HUES48 (cell line): ENCODE data around the gene PCMTD2.
"Not testable (repeated sequence)": the region's sequence is repeated elsewhere in the genome, so short reads cannot be mapped to it uniquely, and the experiment has no call there.

ENCODE experiments used
- H3K27ac ChIP-seq: one replicate; pipeline ENCODE4 v1.7.0; 2013; ENCODE audit warnings: low read depth, low read length, inconsistent platforms
- H3K27me3 ChIP-seq: 2 replicates; pipeline ENCODE4 v1.6.1; 2013; ENCODE audit warnings: mild to moderate bottlenecking, low read length; ENCODE audit not compliant: control insufficient read depth, insufficient read depth
- H3K36me3 ChIP-seq: 2 replicates; pipeline ENCODE4 v1.6.1; 2013; ENCODE audit warnings: low read length; ENCODE audit not compliant: control insufficient read depth, insufficient read depth
- H3K4me1 ChIP-seq: 2 replicates; pipeline ENCODE4 v1.6.1; 2013; ENCODE audit warnings: mild to moderate bottlenecking, low read length; ENCODE audit not compliant: control insufficient read depth, insufficient read depth
- H3K4me3 ChIP-seq: 2 replicates; pipeline ENCODE4 v1.5.1; 2013; ENCODE audit warnings: mild to moderate bottlenecking, low read depth, low read length
- H3K9ac ChIP-seq: 2 replicates; pipeline ENCODE4 v1.6.1; 2013; ENCODE audit warnings: mild to moderate bottlenecking, low read depth, low read length, moderate library complexity
- H3K9me3 ChIP-seq: 2 replicates; pipeline ENCODE4 v1.6.1; 2013; ENCODE audit warnings: low read length; ENCODE audit not compliant: control insufficient read depth, insufficient read depth

PCMTD2 gene

GRCh38 chr20:64280460-64280843, 24.9 kb downstream of the PCMTD2 start:
- no peaks in the 10 kb centered on the region for H3K36me3 ChIP-seq
- no peaks in the 10 kb centered on the region for H3K27me3 ChIP-seq
- H3K27ac ChIP-seq: no peak overlapping the region
- H3K4me1 ChIP-seq: no peaks in the 10 kb centered on the region
- peaks cover 31% of the 10 kb centered on the region for H3K9me3 ChIP-seq
- no peak overlapping the region for H3K9ac ChIP-seq
- H3K4me3 ChIP-seq: no peak overlapping the region

- H3K27me3 ChIP-seq: no peaks in the 10 kb centered on the region
- H3K27ac ChIP-seq: no peak overlapping the region
- H3K36me3 ChIP-seq: no peaks in the 10 kb centered on the region
- peaks cover 31% of the 10 kb centered on the region for H3K9me3 ChIP-seq
- H3K4me1 ChIP-seq: no peaks in the 10 kb centered on the region
- H3K9ac ChIP-seq: no peak overlapping the region
- no peak overlapping the region for H3K4me3 ChIP-seq
Observed at GRCh38 chr20:64283646-64284045, 28.1 kb downstream of the PCMTD2 start.

GRCh38 chr20:64285579-64286446, 30.3 kb downstream of the PCMTD2 start:
- not testable (repeated sequence) for H3K4me3 ChIP-seq, H3K9ac ChIP-seq, H3K27me3 ChIP-seq, H3K27ac ChIP-seq, H3K36me3 ChIP-seq, H3K4me1 ChIP-seq
- peaks cover 31% of the 10 kb centered on the region for H3K9me3 ChIP-seq

GRCh38 chr20:64286447-64287263, 31.1 kb downstream of the PCMTD2 start:
- H3K27me3 ChIP-seq, H3K27ac ChIP-seq, H3K4me1 ChIP-seq, H3K4me3 ChIP-seq, H3K9ac ChIP-seq, H3K36me3 ChIP-seq: not testable (repeated sequence)
- peaks cover 31% of the 10 kb centered on the region for H3K9me3 ChIP-seq

- H3K9me3 ChIP-seq: peaks cover 30% of the 10 kb centered on the region
- H3K27ac ChIP-seq, H3K9ac ChIP-seq, H3K4me1 ChIP-seq, H3K36me3 ChIP-seq, H3K4me3 ChIP-seq, H3K27me3 ChIP-seq: not testable (repeated sequence)
Observed at GRCh38 chr20:64287264-64287590, 31.7 kb downstream of the PCMTD2 start.

- not testable (repeated sequence) for H3K4me3 ChIP-seq, H3K9ac ChIP-seq, H3K4me1 ChIP-seq, H3K27me3 ChIP-seq, H3K36me3 ChIP-seq, H3K9me3 ChIP-seq, H3K27ac ChIP-seq
Observed at GRCh38 chr20:64292167-64292566, 36.6 kb downstream of the PCMTD2 start.

- not testable (repeated sequence) for H3K36me3 ChIP-seq, H3K9me3 ChIP-seq, H3K4me3 ChIP-seq, H3K27me3 ChIP-seq, H3K4me1 ChIP-seq, H3K27ac ChIP-seq, H3K9ac ChIP-seq
Observed at GRCh38 chr20:64303086-64303485, 47.5 kb downstream of the PCMTD2 start.

GRCh38 chr20:64313761-64314160, 58.2 kb downstream of the PCMTD2 start:
- H3K36me3 ChIP-seq, H3K9ac ChIP-seq, H3K4me3 ChIP-seq, H3K4me1 ChIP-seq, H3K9me3 ChIP-seq, H3K27ac ChIP-seq: not testable (repeated sequence)
- peaks cover 19% of the 10 kb centered on the region for H3K27me3 ChIP-seq

- not testable (repeated sequence) for H3K4me1 ChIP-seq, H3K36me3 ChIP-seq, H3K9me3 ChIP-seq, H3K27ac ChIP-seq, H3K9ac ChIP-seq, H3K4me3 ChIP-seq
- peaks cover 19% of the 10 kb centered on the region for H3K27me3 ChIP-seq
Observed at GRCh38 chr20:64315381-64315780, 59.8 kb downstream of the PCMTD2 start.

GRCh38 chr20:64315884-64316283, 60.3 kb downstream of the PCMTD2 start:
- not testable (repeated sequence) for H3K4me1 ChIP-seq, H3K36me3 ChIP-seq, H3K9ac ChIP-seq, H3K4me3 ChIP-seq, H3K9me3 ChIP-seq, H3K27ac ChIP-seq
- H3K27me3 ChIP-seq: peaks cover 19% of the 10 kb centered on the region

GRCh38 chr20:64316415-64317083, 61.0 kb downstream of the PCMTD2 start:
- not testable (repeated sequence) for H3K9me3 ChIP-seq, H3K9ac ChIP-seq, H3K27ac ChIP-seq, H3K4me1 ChIP-seq, H3K4me3 ChIP-seq, H3K36me3 ChIP-seq
- peaks cover 19% of the 10 kb centered on the region for H3K27me3 ChIP-seq
